KMS-11 (cell line): ENCODE measurements around the gene KCNT1.

Experiments
- H2AFZ ChIP-seq: fragments of 200-600 bp; sonication (generic); 2 replicates; pipeline ENCODE4 v1.6.1; 2016; ENCODE audit warnings: antibody characterized with exemption, mixed run types, low read depth
- H3K27ac ChIP-seq: fragments of 200-600 bp; sonication (generic); 2 replicates; pipeline ENCODE4 v1.6.1; 2016; ENCODE audit warnings: mild to moderate bottlenecking, mixed run types
- H3K27me3 ChIP-seq: fragments of 200-600 bp; sonication (generic); 2 replicates; pipeline ENCODE4 v1.6.1; 2017; ENCODE audit warnings: mild to moderate bottlenecking, low read depth, mixed run types, moderate library complexity; ENCODE audit not compliant: insufficient read depth
- H3K36me3 ChIP-seq: fragments of 200-600 bp; sonication (generic); 2 replicates; pipeline ENCODE4 v1.6.1; 2017; ENCODE audit warnings: mild to moderate bottlenecking, mixed run types; ENCODE audit not compliant: insufficient read depth
- H3K4me1 ChIP-seq: fragments of 200-600 bp; sonication (generic); 2 replicates; pipeline ENCODE4 v1.6.1; 2016; ENCODE audit warnings: mild to moderate bottlenecking, low read depth, mixed run types; ENCODE audit not compliant: poor library complexity, severe bottlenecking
- H3K4me2 ChIP-seq: fragments of 200-600 bp; sonication (generic); 2 replicates; pipeline ENCODE4 v1.7.0; 2016; ENCODE audit warnings: mild to moderate bottlenecking, mixed run types
- H3K4me3 ChIP-seq: fragments of 200-600 bp; sonication (generic); IDR thresholded peaks from 2 replicates; pipeline ENCODE4 v1.6.1; 2017; ENCODE audit warnings: low read depth, low read length, mixed read lengths; ENCODE audit not compliant: insufficient read depth
- H3K79me2 ChIP-seq: fragments of 200-600 bp; sonication (generic); 2 replicates; pipeline ENCODE4 v1.6.1; 2016; ENCODE audit warnings: low read depth, mixed run types; ENCODE audit not compliant: insufficient read depth
- H3K9ac ChIP-seq: fragments of 200-600 bp; sonication (generic); 2 replicates; pipeline ENCODE4 v1.6.1; 2016; ENCODE audit warnings: mild to moderate bottlenecking, mixed run types
- H4K20me1 ChIP-seq: fragments of 200-600 bp; sonication (generic); 2 replicates; pipeline ENCODE4 v1.6.1; 2016; ENCODE audit warnings: mild to moderate bottlenecking, mixed run types; ENCODE audit not compliant: insufficient read depth
- TF ChIP-seq, protein P1 (sequence below): fragments of 200-600 bp; sonication (generic); conservative IDR thresholded peaks from 2 replicates; pipeline ENCODE4 v1.6.1; 2017; ENCODE audit warnings: low read depth, mild to moderate bottlenecking, antibody characterized with exemption, low read length, moderate library complexity, mixed read lengths

Gene KCNT1

DNA sequence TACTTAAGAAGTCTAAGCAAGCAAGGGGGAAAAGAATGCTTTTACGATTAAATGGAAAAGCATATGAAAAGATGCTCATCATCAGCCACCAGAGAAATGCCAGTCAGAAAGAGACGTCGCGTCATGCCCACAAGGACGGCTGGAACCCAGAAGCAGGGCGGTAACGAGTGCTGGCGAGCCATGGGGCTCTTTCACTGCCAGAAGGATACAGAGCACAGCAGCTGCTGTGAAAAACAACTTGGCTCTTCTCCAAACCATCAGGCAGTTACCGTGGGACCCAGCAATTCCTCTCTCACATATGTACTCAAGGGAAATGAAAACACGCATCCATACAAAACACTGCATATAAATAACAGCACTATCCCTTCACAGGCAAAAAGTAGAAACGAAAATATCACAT is 109.8 kb downstream of the KCNT1 start:
- Histone ChIP-seq H3K4me1 (no peaks in the 10 kb centered on the region), H3K4me2 (no peak overlapping the region), H2AFZ (no peak overlapping the region), H3K4me3 (no peak overlapping the region), H3K9ac (no peak overlapping the region), H3K36me3 (peaks cover 3% of the 10 kb centered on the region; the same call in 1 of the 2 replicates), H3K79me2 (no peaks in the 10 kb centered on the region), H3K27me3 (no peaks in the 10 kb centered on the region), H3K27ac (no peak overlapping the region), H4K20me1 (no peaks in the 10 kb centered on the region)
- TF ChIP-seq, protein P1, sequence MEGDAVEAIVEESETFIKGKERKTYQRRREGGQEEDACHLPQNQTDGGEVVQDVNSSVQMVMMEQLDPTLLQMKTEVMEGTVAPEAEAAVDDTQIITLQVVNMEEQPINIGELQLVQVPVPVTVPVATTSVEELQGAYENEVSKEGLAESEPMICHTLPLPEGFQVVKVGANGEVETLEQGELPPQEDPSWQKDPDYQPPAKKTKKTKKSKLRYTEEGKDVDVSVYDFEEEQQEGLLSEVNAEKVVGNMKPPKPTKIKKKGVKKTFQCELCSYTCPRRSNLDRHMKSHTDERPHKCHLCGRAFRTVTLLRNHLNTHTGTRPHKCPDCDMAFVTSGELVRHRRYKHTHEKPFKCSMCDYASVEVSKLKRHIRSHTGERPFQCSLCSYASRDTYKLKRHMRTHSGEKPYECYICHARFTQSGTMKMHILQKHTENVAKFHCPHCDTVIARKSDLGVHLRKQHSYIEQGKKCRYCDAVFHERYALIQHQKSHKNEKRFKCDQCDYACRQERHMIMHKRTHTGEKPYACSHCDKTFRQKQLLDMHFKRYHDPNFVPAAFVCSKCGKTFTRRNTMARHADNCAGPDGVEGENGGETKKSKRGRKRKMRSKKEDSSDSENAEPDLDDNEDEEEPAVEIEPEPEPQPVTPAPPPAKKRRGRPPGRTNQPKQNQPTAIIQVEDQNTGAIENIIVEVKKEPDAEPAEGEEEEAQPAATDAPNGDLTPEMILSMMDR: no peak

DNA sequence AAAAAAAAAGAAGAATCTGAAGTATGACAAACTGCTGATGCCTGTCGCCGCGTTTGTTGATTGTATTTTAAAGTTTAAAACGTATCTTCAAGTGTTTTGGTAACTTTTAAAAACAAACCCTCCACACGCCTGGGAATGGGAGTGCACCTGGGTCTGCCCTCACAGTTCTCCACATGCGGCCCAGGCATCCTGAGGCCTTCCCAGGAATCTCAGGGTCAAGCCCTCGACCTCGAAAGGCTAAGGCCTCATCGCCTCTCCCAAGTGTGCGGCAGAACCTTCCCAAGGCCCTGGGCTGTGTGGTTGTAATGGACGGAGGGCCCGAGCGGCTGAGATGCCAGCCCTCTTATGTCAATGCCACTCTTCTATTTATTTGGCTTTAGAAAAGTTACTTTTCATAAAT is 111.0 kb downstream of the KCNT1 start:
- Histone ChIP-seq H3K4me2 (no peak overlapping the region), H4K20me1 (no peaks in the 10 kb centered on the region), H2AFZ (no peak overlapping the region), H3K9ac (no peak overlapping the region), H3K4me3 (no peak overlapping the region), H3K27me3 (no peaks in the 10 kb centered on the region), H3K27ac (no peak overlapping the region), H3K79me2 (no peaks in the 10 kb centered on the region), H3K36me3 (peaks cover 3% of the 10 kb centered on the region; the same call in 1 of the 2 replicates), H3K4me1 (no peaks in the 10 kb centered on the region)
- TF ChIP-seq, protein P1: no peak

GRCh38 chr9:135813671-135814290 is 111.8 kb downstream of the KCNT1 start:
- Histone ChIP-seq H4K20me1 (no peaks in the 10 kb centered on the region), H3K27me3 (no peaks in the 10 kb centered on the region), H3K36me3 (peaks cover 3% of the 10 kb centered on the region; the same call in 1 of the 2 replicates), H3K4me1 (no peaks in the 10 kb centered on the region), H3K4me3 (no peak overlapping the region), H3K4me2 (no peak overlapping the region), H3K27ac (no peak overlapping the region), H3K9ac (no peak overlapping the region), H2AFZ (no peak overlapping the region), H3K79me2 (no peaks in the 10 kb centered on the region)
- TF ChIP-seq, protein P1: no peak

GRCh38 chr9:135814421-135815095 is 112.6 kb downstream of the KCNT1 start:
- H4K20me1 ChIP-seq: no peaks in the 10 kb centered on the region
- H3K27me3 ChIP-seq: no peaks in the 10 kb centered on the region
- H2AFZ ChIP-seq: no peak overlapping the region
- peaks cover 3% of the 10 kb centered on the region; the same call in 1 of the 2 replicates for H3K36me3 ChIP-seq
- H3K4me2 ChIP-seq: no peak overlapping the region
- TF ChIP-seq, protein P1: no peak
- no peak overlapping the region for H3K27ac ChIP-seq
- H3K79me2 ChIP-seq: no peaks in the 10 kb centered on the region
- H3K9ac ChIP-seq: no peak overlapping the region
- H3K4me1 ChIP-seq: no peaks in the 10 kb centered on the region
- no peak overlapping the region for H3K4me3 ChIP-seq
